Neural progenitor cell (in vitro differentiated cells): Measurements from ENCODE around the gene TRAF2. TPM values are rescaled to one million over a fixed set of nuclear protein-coding genes. Genes with fewer than 3 reads are reported as not detected.

Experiments
- DNase-seq: peaks from one replicate; pipeline ENCODE4 v3.0.0-alpha.2; 2016; ENCODE audit warnings: low spot score
- H2AFZ ChIP-seq: fragments of 200-600 bp; sonication (generic); replicated peaks from 2 replicates; pipeline ENCODE4 v1.6.1; 2016; ENCODE audit warnings: antibody characterized with exemption
- H3F3A ChIP-seq: fragments of 200-600 bp; sonication (generic); 2 replicates; pipeline ENCODE4 v1.6.1; 2016; ENCODE audit warnings: antibody characterized with exemption, low read depth
- H3K27ac ChIP-seq: fragments of 200-600 bp; sonication (generic); 2 replicates; pipeline ENCODE4 v1.5.1; 2016; ENCODE audit warnings: mild to moderate bottlenecking
- H3K27me3 ChIP-seq: fragments of 200-600 bp; sonication (generic); 2 replicates; pipeline ENCODE4 v1.6.1; 2016; ENCODE audit warnings: mild to moderate bottlenecking, moderate library complexity
- H3K36me3 ChIP-seq: fragments of 200-600 bp; sonication (generic); 2 replicates; pipeline ENCODE4 v1.5.1; 2016
- H3K4me1 ChIP-seq: fragments of 200-600 bp; sonication (generic); 2 replicates; pipeline ENCODE4 v1.6.1; 2016; ENCODE audit warnings: mixed run types
- H3K4me2 ChIP-seq: fragments of 200-600 bp; sonication (generic); 2 replicates; pipeline ENCODE4 v1.6.1; 2016
- H3K4me3 ChIP-seq: fragments of 200-600 bp; sonication (generic); 2 replicates; pipeline ENCODE4 v1.5.1; 2016
- H3K79me2 ChIP-seq: fragments of 200-600 bp; sonication (generic); 2 replicates; pipeline ENCODE4 v1.6.1; 2016; ENCODE audit warnings: low read depth
- H3K9ac ChIP-seq: fragments of 200-600 bp; sonication (generic); 2 replicates; pipeline ENCODE4 v1.6.1; 2016
- H3K9me3 ChIP-seq: fragments of 200-600 bp; sonication (generic); 2 replicates; pipeline ENCODE4 v1.5.1; 2016; ENCODE audit warnings: low read depth
- H4K20me1 ChIP-seq: fragments of 200-600 bp; sonication (generic); 2 replicates; pipeline ENCODE4 v1.6.1; 2016; ENCODE audit warnings: low read depth
- H3K27ac Mint-ChIP-seq: 3 replicates; pipeline ENCODE4 v1.8.0; 2021; ENCODE audit warnings: mixed read lengths
- H3K27me3 Mint-ChIP-seq: 2 replicates; pipeline ENCODE4 v1.8.0; 2022; ENCODE audit warnings: low read depth, mild to moderate bottlenecking, inconsistent platforms, moderate library complexity, mixed read lengths; ENCODE audit not compliant: insufficient read depth
- H3K36me3 Mint-ChIP-seq: 3 replicates; pipeline ENCODE4 v1.8.0; 2021; ENCODE audit warnings: mixed read lengths
- H3K4me1 Mint-ChIP-seq: 3 replicates; pipeline ENCODE4 v1.8.0; 2021; ENCODE audit warnings: mixed read lengths
- H3K4me3 Mint-ChIP-seq: 3 replicates; pipeline ENCODE4 v1.8.0; 2021; ENCODE audit warnings: mild to moderate bottlenecking, moderate library complexity, mixed read lengths
- H3K9me3 Mint-ChIP-seq: 3 replicates; pipeline ENCODE4 v1.8.0; 2020; ENCODE audit warnings: mixed read lengths
- CTCF ChIP-seq: fragments of 200-600 bp; sonication (generic); IDR thresholded peaks from 2 replicates; pipeline ENCODE4 v1.5.1; 2017; ENCODE audit warnings: antibody characterized with exemption, mild to moderate bottlenecking
- EZH2 ChIP-seq: fragments of 200-600 bp; sonication (generic); IDR thresholded peaks from 2 replicates; pipeline ENCODE4 v1.6.1; 2017; ENCODE audit warnings: antibody characterized with exemption, mild to moderate bottlenecking, moderate library complexity
- EZH2phosphoT487 ChIP-seq: fragments of 200-600 bp; sonication (generic); IDR thresholded peaks from 2 replicates; pipeline ENCODE4 v1.6.1; 2017; ENCODE audit warnings: antibody characterized with exemption
- total RNA-seq: library from RNA; depleted of rRNA; stranded (reverse); fragments of >200 nt; gene quantifications from 2 replicates; pipeline ENCODE4 v1.2.3, GENCODE V29; 2015; ENCODE audit warnings: low replicate concordance

TRAF2 gene
- total RNA-seq, 1 donor from 2014 or later, result 16.1 TPM

DNA sequence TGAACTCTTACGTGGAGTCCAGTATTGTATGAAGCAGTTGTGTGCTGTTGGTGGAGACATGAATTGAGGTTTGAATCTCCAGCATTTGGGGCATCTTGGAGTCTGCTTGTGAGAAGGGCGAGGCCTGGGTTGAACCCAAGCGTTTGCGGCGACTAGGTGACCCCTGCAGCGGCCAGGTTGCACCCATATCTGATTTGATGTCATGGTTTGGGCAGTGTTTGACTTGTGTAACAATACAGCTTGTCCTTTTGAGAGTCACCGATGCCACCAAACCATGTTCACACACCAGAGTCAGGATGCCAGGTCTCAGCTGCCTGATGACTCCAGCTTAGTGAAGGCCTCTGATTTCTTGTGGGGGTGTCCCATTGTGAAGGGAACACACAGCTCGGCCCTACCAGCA is 2.1 kb downstream of the TRAF2 start:
- Mint-ChIP-seq H3K36me3 (no peaks in the 10 kb centered on the region), H3K9me3 (no peaks in the 10 kb centered on the region), H3K27ac (no peak overlapping the region), H3K27me3 (peaks cover 2% of the 10 kb centered on the region), H3K4me1 (peaks cover 7% of the 10 kb centered on the region), H3K4me3 (no peak overlapping the region)
- no peaks in the 10 kb centered on the region for H3K9me3 ChIP-seq
- TF ChIP-seq CTCF (no peak), EZH2phosphoT487 (no peak), EZH2 (no peak)
- H3K27me3 ChIP-seq, result no peaks in the 10 kb centered on the region
- DNase-seq, result no peak
- no peak overlapping the region for H3K9ac ChIP-seq
- no peak overlapping the region for H2AFZ ChIP-seq
- H3K4me2 ChIP-seq, result no peak overlapping the region
- no peaks in the 10 kb centered on the region for H3K36me3 ChIP-seq
- H3K4me1 ChIP-seq, result peaks cover 11% of the 10 kb centered on the region
- H3K27ac ChIP-seq, result no peak overlapping the region
- peaks cover 74% of the 10 kb centered on the region for H3K79me2 ChIP-seq
- peaks cover 6% of the 10 kb centered on the region for H3F3A ChIP-seq
- no peak overlapping the region for H3K4me3 ChIP-seq
- H4K20me1 ChIP-seq, result peaks cover 63% of the 10 kb centered on the region

- no peak overlapping the region for H3K4me3 ChIP-seq
- no peaks in the 10 kb centered on the region for H3K9me3 ChIP-seq
- H3K9me3 Mint-ChIP-seq, result no peaks in the 10 kb centered on the region
- H4K20me1 ChIP-seq, result peaks cover 65% of the 10 kb centered on the region
- H3K27me3 ChIP-seq, result no peaks in the 10 kb centered on the region
- no peaks in the 10 kb centered on the region for H3K27me3 Mint-ChIP-seq
- H2AFZ ChIP-seq, result no peak overlapping the region
- H3K36me3 Mint-ChIP-seq, result peaks cover 8% of the 10 kb centered on the region
- peaks cover 11% of the 10 kb centered on the region for H3K4me1 ChIP-seq
- no peak overlapping the region for H3K9ac ChIP-seq
- no peaks in the 10 kb centered on the region for H3K36me3 ChIP-seq
- no peak overlapping the region for H3K4me2 ChIP-seq
- no peak for DNase-seq
- no peak overlapping the region for H3K27ac Mint-ChIP-seq
- peaks cover 7% of the 10 kb centered on the region for H3K4me1 Mint-ChIP-seq
- no peak overlapping the region for H3K27ac ChIP-seq
- TF ChIP-seq CTCF (no peak), EZH2 (no peak), EZH2phosphoT487 (no peak)
- peaks cover 88% of the 10 kb centered on the region for H3K79me2 ChIP-seq
- H3K4me3 Mint-ChIP-seq, result no peak overlapping the region
- peaks cover 4% of the 10 kb centered on the region for H3F3A ChIP-seq
Observed at GRCh38 chr9:136889858-136890257, 3.5 kb downstream of the TRAF2 start.

GRCh38 chr9:136890661-136891060 is 4.3 kb downstream of the TRAF2 start:
- Histone ChIP-seq H3K27me3 (no peaks in the 10 kb centered on the region), H3K4me1 (peaks cover 8% of the 10 kb centered on the region), H3K9me3 (no peaks in the 10 kb centered on the region), H4K20me1 (peaks cover 73% of the 10 kb centered on the region), H3K4me3 (no peak overlapping the region), H3K36me3 (no peaks in the 10 kb centered on the region), H2AFZ (no peak overlapping the region), H3K9ac (no peak overlapping the region), H3K79me2 (peaks cover 91% of the 10 kb centered on the region), H3F3A (no peaks in the 10 kb centered on the region), H3K4me2 (no peak overlapping the region), H3K27ac (no peak overlapping the region)
- Mint-ChIP-seq H3K9me3 (no peaks in the 10 kb centered on the region), H3K27me3 (no peaks in the 10 kb centered on the region), H3K4me3 (no peak overlapping the region), H3K36me3 (peaks cover 8% of the 10 kb centered on the region), H3K27ac (no peak overlapping the region), H3K4me1 (peaks cover 7% of the 10 kb centered on the region)
- no peak for TF ChIP-seq CTCF
- TF ChIP-seq EZH2, result no peak
- no peak for TF ChIP-seq EZH2phosphoT487
- DNase-seq, result no peak
